Neural progenitor cell (in vitro differentiated cells): ENCODE measurements around the gene GPBAR1. TPM values are rescaled to one million over a fixed set of nuclear protein-coding genes. Genes with fewer than 3 reads are reported as not detected.

Source experiments
- DNase-seq: peaks from one replicate; pipeline ENCODE4 v3.0.0-alpha.2; 2016; ENCODE audit warnings: low spot score
- H2AFZ ChIP-seq: fragments of 200-600 bp; sonication (generic); replicated peaks from 2 replicates; pipeline ENCODE4 v1.6.1; 2016; ENCODE audit warnings: antibody characterized with exemption
- H3F3A ChIP-seq: fragments of 200-600 bp; sonication (generic); 2 replicates; pipeline ENCODE4 v1.6.1; 2016; ENCODE audit warnings: antibody characterized with exemption, low read depth
- H3K27ac ChIP-seq: fragments of 200-600 bp; sonication (generic); 2 replicates; pipeline ENCODE4 v1.5.1; 2016; ENCODE audit warnings: mild to moderate bottlenecking
- H3K27me3 ChIP-seq: fragments of 200-600 bp; sonication (generic); 2 replicates; pipeline ENCODE4 v1.6.1; 2016; ENCODE audit warnings: mild to moderate bottlenecking, moderate library complexity
- H3K36me3 ChIP-seq: fragments of 200-600 bp; sonication (generic); 2 replicates; pipeline ENCODE4 v1.5.1; 2016
- H3K4me1 ChIP-seq: fragments of 200-600 bp; sonication (generic); 2 replicates; pipeline ENCODE4 v1.6.1; 2016; ENCODE audit warnings: mixed run types
- H3K4me2 ChIP-seq: fragments of 200-600 bp; sonication (generic); 2 replicates; pipeline ENCODE4 v1.6.1; 2016
- H3K4me3 ChIP-seq: fragments of 200-600 bp; sonication (generic); 2 replicates; pipeline ENCODE4 v1.5.1; 2016
- H3K79me2 ChIP-seq: fragments of 200-600 bp; sonication (generic); 2 replicates; pipeline ENCODE4 v1.6.1; 2016; ENCODE audit warnings: low read depth
- H3K9ac ChIP-seq: fragments of 200-600 bp; sonication (generic); 2 replicates; pipeline ENCODE4 v1.6.1; 2016
- H3K9me3 ChIP-seq: fragments of 200-600 bp; sonication (generic); 2 replicates; pipeline ENCODE4 v1.5.1; 2016; ENCODE audit warnings: low read depth
- H4K20me1 ChIP-seq: fragments of 200-600 bp; sonication (generic); 2 replicates; pipeline ENCODE4 v1.6.1; 2016; ENCODE audit warnings: low read depth
- H3K27ac Mint-ChIP-seq: 3 replicates; pipeline ENCODE4 v1.8.0; 2021; ENCODE audit warnings: mixed read lengths
- H3K27me3 Mint-ChIP-seq: 2 replicates; pipeline ENCODE4 v1.8.0; 2022; ENCODE audit warnings: low read depth, mild to moderate bottlenecking, inconsistent platforms, moderate library complexity, mixed read lengths; ENCODE audit not compliant: insufficient read depth
- H3K36me3 Mint-ChIP-seq: 3 replicates; pipeline ENCODE4 v1.8.0; 2021; ENCODE audit warnings: mixed read lengths
- H3K4me1 Mint-ChIP-seq: 3 replicates; pipeline ENCODE4 v1.8.0; 2021; ENCODE audit warnings: mixed read lengths
- H3K4me3 Mint-ChIP-seq: 3 replicates; pipeline ENCODE4 v1.8.0; 2021; ENCODE audit warnings: mild to moderate bottlenecking, moderate library complexity, mixed read lengths
- H3K9me3 Mint-ChIP-seq: 3 replicates; pipeline ENCODE4 v1.8.0; 2020; ENCODE audit warnings: mixed read lengths
- CTCF ChIP-seq: fragments of 200-600 bp; sonication (generic); IDR thresholded peaks from 2 replicates; pipeline ENCODE4 v1.5.1; 2017; ENCODE audit warnings: antibody characterized with exemption, mild to moderate bottlenecking
- EZH2 ChIP-seq: fragments of 200-600 bp; sonication (generic); IDR thresholded peaks from 2 replicates; pipeline ENCODE4 v1.6.1; 2017; ENCODE audit warnings: antibody characterized with exemption, mild to moderate bottlenecking, moderate library complexity
- EZH2phosphoT487 ChIP-seq: fragments of 200-600 bp; sonication (generic); IDR thresholded peaks from 2 replicates; pipeline ENCODE4 v1.6.1; 2017; ENCODE audit warnings: antibody characterized with exemption
- total RNA-seq: library from RNA; depleted of rRNA; stranded (reverse); fragments of >200 nt; gene quantifications from 2 replicates; pipeline ENCODE4 v1.2.3, GENCODE V29; 2015; ENCODE audit warnings: low replicate concordance

The GPBAR1 gene
- total RNA-seq, 1 donor from 2014 or later: not detected

GRCh38 chr2:218219934-218220333, 40.9 kb upstream of the GPBAR1 start:
- no peak overlapping the region for H3K4me3 Mint-ChIP-seq
- no peak for TF ChIP-seq EZH2phosphoT487
- TF ChIP-seq EZH2: no peak
- TF ChIP-seq CTCF: no peak
- peaks cover 6% of the 10 kb centered on the region for H3F3A ChIP-seq
- no peaks in the 10 kb centered on the region for H3K27me3 ChIP-seq
- no peak for DNase-seq
- H3K4me1 ChIP-seq: peaks cover 13% of the 10 kb centered on the region
- peaks cover 8% of the 10 kb centered on the region for H3K36me3 Mint-ChIP-seq
- H3K9ac ChIP-seq: no peak overlapping the region
- H3K36me3 ChIP-seq: no peaks in the 10 kb centered on the region
- H3K4me1 Mint-ChIP-seq: peaks cover 29% of the 10 kb centered on the region
- peaks cover 79% of the 10 kb centered on the region for H3K79me2 ChIP-seq
- no peak overlapping the region for H3K27ac Mint-ChIP-seq
- no peaks in the 10 kb centered on the region for H3K9me3 Mint-ChIP-seq
- H3K27ac ChIP-seq: no peak overlapping the region
- H3K4me2 ChIP-seq: no peak overlapping the region
- no peaks in the 10 kb centered on the region for H3K9me3 ChIP-seq
- no peak overlapping the region for H3K4me3 ChIP-seq
- H2AFZ ChIP-seq: no peak overlapping the region
- peaks cover 2% of the 10 kb centered on the region for H3K27me3 Mint-ChIP-seq
- peaks cover 69% of the 10 kb centered on the region for H4K20me1 ChIP-seq

- H3K79me2 ChIP-seq: peaks cover 89% of the 10 kb centered on the region
- no peak overlapping the region for H3K4me2 ChIP-seq
- Mint-ChIP-seq H3K4me3 (no peak overlapping the region), H3K27me3 (peaks cover under 1% of the 10 kb centered on the region), H3K36me3 (peaks cover 8% of the 10 kb centered on the region), H3K27ac (no peak overlapping the region), H3K9me3 (no peaks in the 10 kb centered on the region), H3K4me1 (peaks cover 27% of the 10 kb centered on the region)
- TF ChIP-seq EZH2 (no peak), EZH2phosphoT487 (no peak), CTCF (no peak)
- H3K4me3 ChIP-seq: no peak overlapping the region
- H3K9ac ChIP-seq: no peak overlapping the region
- peaks cover 6% of the 10 kb centered on the region for H3F3A ChIP-seq
- H2AFZ ChIP-seq: no peak overlapping the region
- H4K20me1 ChIP-seq: peaks cover 80% of the 10 kb centered on the region
- no peak for DNase-seq
- H3K27me3 ChIP-seq: no peaks in the 10 kb centered on the region
- H3K4me1 ChIP-seq: peaks cover 13% of the 10 kb centered on the region
- no peak overlapping the region for H3K27ac ChIP-seq
- H3K36me3 ChIP-seq: no peaks in the 10 kb centered on the region
- no peaks in the 10 kb centered on the region for H3K9me3 ChIP-seq
Measured at GRCh38 chr2:218221000-218221399, 39.8 kb upstream of the GPBAR1 start.

- Histone ChIP-seq H3K4me1 (peaks cover 12% of the 10 kb centered on the region), H2AFZ (no peak overlapping the region), H3K36me3 (no peaks in the 10 kb centered on the region), H3K79me2 (peaks cover 79% of the 10 kb centered on the region), H3K4me3 (no peak overlapping the region), H3K27ac (no peak overlapping the region), H3F3A (no peaks in the 10 kb centered on the region), H4K20me1 (peaks cover 89% of the 10 kb centered on the region), H3K27me3 (no peaks in the 10 kb centered on the region), H3K9ac (no peak overlapping the region), H3K9me3 (no peaks in the 10 kb centered on the region), H3K4me2 (no peak overlapping the region)
- Mint-ChIP-seq H3K36me3 (peaks cover 17% of the 10 kb centered on the region), H3K27me3 (no peaks in the 10 kb centered on the region), H3K27ac (no peak overlapping the region), H3K4me3 (no peak overlapping the region), H3K9me3 (no peaks in the 10 kb centered on the region), H3K4me1 (peaks cover 19% of the 10 kb centered on the region)
- DNase-seq: no peak
- TF ChIP-seq EZH2: no peak
- no peak for TF ChIP-seq CTCF
- TF ChIP-seq EZH2phosphoT487: no peak
Measured at GRCh38 chr2:218223046-218223445, 37.8 kb upstream of the GPBAR1 start.
